ENCODE measurements around the gene GALNT3.

DNA sequence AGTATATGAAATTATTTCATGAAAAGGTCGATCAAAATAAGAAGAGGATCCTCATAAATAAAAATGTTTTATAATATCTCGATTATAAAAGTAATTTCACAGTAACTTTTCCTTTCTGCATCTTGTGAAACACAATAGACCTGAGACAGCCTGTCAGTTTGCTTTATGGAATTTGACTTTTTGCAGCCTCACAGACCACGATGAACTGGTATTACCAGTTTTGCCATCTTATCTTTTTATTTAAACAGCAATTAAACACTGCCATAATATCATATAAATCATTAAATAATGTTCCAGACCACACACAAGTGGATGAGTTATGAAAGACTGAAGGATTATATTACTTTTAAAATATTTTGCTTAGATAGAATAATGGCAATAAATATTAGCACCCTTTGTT is 10.7 kb upstream of the GALNT3 start:
- TF ChIP-seq, protein P1, sequence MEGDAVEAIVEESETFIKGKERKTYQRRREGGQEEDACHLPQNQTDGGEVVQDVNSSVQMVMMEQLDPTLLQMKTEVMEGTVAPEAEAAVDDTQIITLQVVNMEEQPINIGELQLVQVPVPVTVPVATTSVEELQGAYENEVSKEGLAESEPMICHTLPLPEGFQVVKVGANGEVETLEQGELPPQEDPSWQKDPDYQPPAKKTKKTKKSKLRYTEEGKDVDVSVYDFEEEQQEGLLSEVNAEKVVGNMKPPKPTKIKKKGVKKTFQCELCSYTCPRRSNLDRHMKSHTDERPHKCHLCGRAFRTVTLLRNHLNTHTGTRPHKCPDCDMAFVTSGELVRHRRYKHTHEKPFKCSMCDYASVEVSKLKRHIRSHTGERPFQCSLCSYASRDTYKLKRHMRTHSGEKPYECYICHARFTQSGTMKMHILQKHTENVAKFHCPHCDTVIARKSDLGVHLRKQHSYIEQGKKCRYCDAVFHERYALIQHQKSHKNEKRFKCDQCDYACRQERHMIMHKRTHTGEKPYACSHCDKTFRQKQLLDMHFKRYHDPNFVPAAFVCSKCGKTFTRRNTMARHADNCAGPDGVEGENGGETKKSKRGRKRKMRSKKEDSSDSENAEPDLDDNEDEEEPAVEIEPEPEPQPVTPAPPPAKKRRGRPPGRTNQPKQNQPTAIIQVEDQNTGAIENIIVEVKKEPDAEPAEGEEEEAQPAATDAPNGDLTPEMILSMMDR (IDR thresholded peaks at IDR 0.05): no peak
- no peak for TF ChIP-seq ZFX (IDR thresholded peaks at IDR 0.05; ENCODE audit: borderline replicate concordance)

All from 22Rv1 (cell line).